H54 (cell line): ENCODE results near the gene ZNF76.
"Not testable (repeated sequence)": the region's sequence is repeated elsewhere in the genome, so short reads cannot be mapped to it uniquely, and the experiment has no call there.

ENCODE experiments used
- DNase-seq: peaks from one replicate; pipeline ENCODE4 v3.0.0; 2011; ENCODE audit warnings: low spot score, mixed read lengths; ENCODE audit not compliant: insufficient read length
- FAIRE-seq: peaks from 3 replicates; lab custom pipeline; 2011; peaks lifted over from hg19 to GRCh38; lab: Jason Lieb, UNC
- POLR2A ChIP-seq: IDR thresholded peaks from 2 replicates; pipeline ENCODE4 v1.6.1; 2011; ENCODE audit warnings: low read depth, mild to moderate bottlenecking, low read length

Gene ZNF76

GRCh38 chr6:35294308-35294945 is 34.9 kb downstream of the ZNF76 start:
- no peak for TF ChIP-seq POLR2A
- FAIRE-seq, result peak; percentile 36
- DNase-seq, result peak; percentile 24

DNA sequence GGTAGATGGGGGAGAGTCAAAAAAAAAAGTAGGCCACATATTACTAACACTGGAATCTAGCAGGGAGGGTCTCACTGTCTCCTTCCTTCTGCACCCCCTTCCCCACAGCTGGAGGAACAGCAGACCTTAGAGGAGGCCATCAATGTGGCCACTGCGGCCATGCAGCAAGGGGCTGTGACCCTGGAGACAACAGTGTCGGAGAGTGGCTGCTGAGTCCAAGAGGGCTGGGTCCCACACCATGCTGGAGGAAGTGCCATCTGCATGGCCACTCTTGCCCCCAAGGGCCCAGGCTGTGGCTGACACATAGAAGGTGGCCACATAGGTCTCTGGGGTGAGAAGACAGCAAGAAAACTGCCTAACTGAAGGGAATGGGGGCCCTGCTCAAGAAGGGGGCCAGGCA is 35.5 kb downstream of the ZNF76 start:
- DNase-seq, result no peak
- no peak for TF ChIP-seq POLR2A
- FAIRE-seq, result no peak

DNA sequence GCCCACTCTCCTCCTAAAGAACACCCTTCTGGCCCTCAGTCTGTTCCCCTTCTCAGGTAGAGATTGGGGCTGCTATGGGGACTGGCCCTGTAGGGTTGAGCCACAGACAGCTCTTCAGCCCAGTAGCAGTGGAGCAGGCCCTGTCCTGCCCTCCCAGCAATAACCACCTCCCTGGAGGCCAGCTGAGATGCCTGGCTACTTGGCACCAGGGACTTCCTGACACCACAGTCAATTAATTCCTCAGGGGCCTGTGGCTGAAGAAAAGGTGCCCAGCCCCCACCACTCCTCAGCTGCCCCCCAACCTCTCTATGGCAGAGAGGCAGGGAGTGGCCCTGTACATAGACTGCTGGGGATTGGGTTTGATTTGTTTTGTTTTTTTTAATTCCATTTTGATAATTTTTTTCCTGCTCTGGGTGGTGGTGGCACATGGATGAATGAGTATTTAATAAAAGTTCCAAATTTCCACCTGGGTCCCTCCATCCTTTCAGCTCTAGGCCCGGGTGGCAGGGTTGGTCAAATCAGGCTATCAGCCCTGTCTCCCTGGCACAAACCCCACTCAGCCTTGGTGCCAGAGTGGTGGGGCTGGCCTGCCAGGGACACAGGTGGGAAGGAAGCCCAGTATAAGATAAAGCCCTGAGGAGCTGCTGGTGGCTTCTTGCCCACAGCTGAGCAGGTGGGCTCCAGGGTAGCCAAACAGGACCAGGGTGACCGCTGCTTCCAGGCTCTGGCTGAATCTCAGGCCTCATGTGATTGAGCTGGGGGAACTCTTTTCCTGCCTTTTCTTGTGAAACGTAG is 36.2 kb downstream of the ZNF76 start:
- no peak for DNase-seq
- no peak for FAIRE-seq
- TF ChIP-seq POLR2A, result no peak

DNA sequence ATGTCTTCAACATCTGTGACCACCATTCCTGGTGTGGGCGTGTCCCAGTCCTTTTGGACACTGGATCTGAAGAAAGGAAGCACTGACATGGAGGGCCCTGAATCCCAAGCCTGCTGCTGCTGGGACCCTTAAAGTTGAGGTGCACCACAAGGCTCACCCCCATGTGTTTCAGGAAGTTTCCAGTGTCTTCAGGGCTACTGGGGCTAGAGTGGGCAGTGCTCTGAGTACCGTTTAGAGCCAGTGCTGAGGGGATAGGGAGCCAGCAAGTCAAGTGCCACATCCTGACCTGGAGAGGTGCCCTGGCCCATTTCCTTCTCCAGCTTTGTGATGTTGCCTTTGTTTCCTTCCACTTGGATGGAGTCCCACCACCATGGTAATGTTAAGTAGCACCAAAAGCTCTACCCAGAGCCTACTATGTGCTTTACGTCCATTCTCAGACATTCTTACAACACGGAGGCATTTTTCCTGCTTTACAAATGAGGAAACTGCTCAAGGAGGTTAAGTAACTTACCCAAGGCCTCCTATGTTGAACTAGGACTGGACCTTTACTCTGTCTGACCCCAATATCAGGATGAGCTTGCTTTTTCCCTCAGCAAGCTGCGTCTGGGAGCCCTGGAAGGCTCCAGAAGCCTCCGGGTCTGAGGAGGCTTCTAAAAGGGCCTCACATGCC is 37.5 kb downstream of the ZNF76 start:
- no peak for DNase-seq
- no peak for FAIRE-seq
- TF ChIP-seq POLR2A, result no peak

DNA sequence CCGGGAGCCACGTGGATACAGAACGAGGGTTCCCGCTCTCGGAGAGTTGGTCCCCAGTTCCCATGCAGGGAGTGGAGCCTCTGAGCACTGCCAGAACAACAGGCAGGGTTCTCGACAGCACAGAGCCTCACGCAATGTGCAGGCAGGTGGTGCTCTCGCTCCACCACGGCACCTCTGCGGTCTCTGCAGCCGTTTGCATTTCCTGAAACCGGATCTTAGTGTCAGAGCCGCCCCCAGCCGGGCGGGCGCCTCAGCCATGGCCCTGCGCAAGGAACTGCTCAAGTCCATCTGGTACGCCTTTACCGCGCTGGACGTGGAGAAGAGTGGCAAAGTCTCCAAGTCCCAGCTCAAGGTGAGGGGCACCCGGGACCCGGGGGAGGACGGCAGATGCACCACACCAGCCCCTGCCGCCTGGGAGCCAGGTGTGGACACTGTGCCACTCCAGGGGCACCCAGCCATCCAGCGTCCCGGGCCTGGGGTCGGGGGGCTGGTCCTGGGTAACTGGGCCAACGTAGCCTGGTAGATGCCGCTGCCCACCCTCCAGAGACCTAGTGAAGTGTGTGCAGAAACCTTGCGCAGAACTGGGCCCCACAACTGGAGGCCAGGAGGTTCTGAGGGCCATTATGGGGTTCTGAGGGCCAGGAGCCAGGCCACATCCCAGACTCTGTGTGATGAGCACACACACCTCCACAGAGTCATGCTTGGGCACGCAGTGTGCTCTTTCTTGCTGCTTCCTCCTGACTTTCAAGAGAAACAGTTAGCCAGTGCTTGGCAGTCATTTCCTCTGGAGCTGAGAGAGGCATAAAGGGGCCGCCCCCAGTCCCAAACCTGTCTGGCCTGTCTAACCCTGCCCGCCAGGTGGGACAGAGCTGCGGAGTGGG is 38.3 kb downstream of the ZNF76 start, which contains the start of gene DEF6:
TSS of gene DEF6 (plus strand) at position 218 of the 881 bp plus-strand sequence. CDS start at position 257, 39 bp downstream.
- DNase-seq (peak; percentile 20), FAIRE-seq (no peak)
- TF ChIP-seq POLR2A, result no peak

- DNase-seq, result no peak
- no peak for TF ChIP-seq POLR2A
- FAIRE-seq, result no peak
Measured at GRCh38 chr6:35298625-35299140, 39.1 kb downstream of the ZNF76 start.

GRCh38 chr6:35299674-35300073 is 40.1 kb downstream of the ZNF76 start:
- no peak for TF ChIP-seq POLR2A

GRCh38 chr6:35300848-35301247 is 41.3 kb downstream of the ZNF76 start:
- FAIRE-seq, result no peak
- DNase-seq, result no peak
- TF ChIP-seq POLR2A, result no peak

More at GRCh38 chr6:35299674-35300073, 40.1 kb downstream of the ZNF76 start:
- no peak for DNase-seq
- FAIRE-seq, result no peak

GRCh38 chr6:35302604-35303241 is 43.2 kb downstream of the ZNF76 start:
- DNase-seq, result peak; percentile 50
- TF ChIP-seq POLR2A, result no peak
- peak; percentile 60 for FAIRE-seq

- DNase-seq, result no peak
- TF ChIP-seq POLR2A, result no peak
- no peak for FAIRE-seq
Measured at GRCh38 chr6:35304299-35304698, 44.8 kb downstream of the ZNF76 start.

DNA sequence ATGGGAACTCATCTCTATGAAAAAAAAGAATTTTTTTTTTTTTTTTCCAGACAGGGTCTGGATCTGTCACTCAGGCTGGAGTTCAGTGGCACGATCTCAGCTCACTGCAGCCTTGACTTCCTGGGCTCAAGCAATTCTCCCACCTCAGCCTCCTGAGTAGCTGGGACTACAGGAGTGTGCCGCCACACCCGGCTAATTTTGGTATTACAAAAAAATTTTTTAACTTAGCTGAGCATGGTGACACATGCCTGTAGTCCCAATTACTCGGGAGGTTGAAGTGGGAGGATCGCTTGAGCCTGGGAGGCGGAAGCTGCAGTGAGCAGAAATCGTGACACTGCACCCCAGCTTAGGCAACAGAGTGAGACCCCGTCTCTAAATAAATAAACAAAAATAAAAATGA is 45.6 kb downstream of the ZNF76 start:
- no peak for FAIRE-seq
- DNase-seq, result no peak
- no peak for TF ChIP-seq POLR2A

DNA sequence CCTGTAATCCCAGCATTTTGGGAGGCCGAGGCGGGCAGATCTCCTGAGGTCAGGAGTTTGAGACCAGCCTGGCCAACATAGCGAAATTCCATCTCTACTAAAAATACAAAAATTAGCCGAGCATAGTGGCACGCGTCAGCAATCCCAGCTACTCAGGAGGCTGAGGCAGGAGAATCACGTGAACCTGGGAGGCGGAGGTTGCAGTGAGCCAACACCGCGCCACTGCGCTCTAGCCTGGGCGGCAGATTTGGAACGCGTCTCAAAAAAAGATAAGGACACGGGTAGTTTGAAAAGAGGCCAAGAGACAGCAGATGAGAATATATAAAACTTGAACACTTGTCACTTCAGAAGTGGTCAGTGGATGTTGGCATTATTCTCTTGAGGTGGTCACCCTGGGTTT is 47.6 kb downstream of the ZNF76 start:
- FAIRE-seq, DNase-seq: not testable (repeated sequence)

DNA sequence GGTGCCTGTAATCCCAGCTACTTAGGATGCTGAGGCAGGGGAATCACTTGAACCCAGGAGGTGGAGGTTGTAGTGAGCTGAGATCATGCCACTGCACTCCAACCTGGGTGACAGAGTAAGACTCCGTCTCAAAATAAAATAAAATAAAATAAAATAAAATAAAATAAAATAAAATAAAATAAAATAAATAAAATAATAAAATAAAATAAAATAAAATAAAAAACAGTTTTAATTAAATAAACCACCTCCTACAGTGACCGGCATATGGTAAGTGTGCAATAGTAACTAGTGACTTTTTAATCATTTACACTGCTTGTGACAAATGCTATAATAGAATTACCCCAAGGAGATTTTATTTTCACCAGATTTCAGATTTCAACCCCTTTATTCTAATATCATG is 49.0 kb downstream of the ZNF76 start:
- FAIRE-seq, DNase-seq: not testable (repeated sequence)
